Naive B cell (primary cell): Measurements from ENCODE around the gene TNRC18. TPM values are rescaled to one million over a fixed set of nuclear protein-coding genes. Genes with fewer than 3 reads are reported as not detected.
A peak's percentile ranks its signal among the peaks of the same experiment; 100 is the strongest.

Experiments used
- ATAC-seq, 2 donors: fragments of 150-1000 bp; cut with Tn5 transposase; 2 replicates each; pipeline ENCODE4 v1.10.0; 2021; ENCODE audit warnings: low read depth in 2 of 2, mild to moderate bottlenecking in 2 of 2, moderate library complexity in 2 of 2
- DNase-seq: peaks from one replicate; pipeline ENCODE4 v3.0.0; 2022
- H3K27ac Mint-ChIP-seq, 6 donors: one replicate each; pipeline ENCODE4 v1.8.0; 2020 to 2022; ENCODE audit warnings: mild to moderate bottlenecking in 6 of 6, mixed read lengths in 6 of 6, moderate library complexity in 5 of 6, inconsistent platforms in 2 of 6
- H3K27me3 Mint-ChIP-seq, 3 donors: one replicate each; pipeline ENCODE4 v1.8.0; 2021 to 2022; ENCODE audit warnings: mixed read lengths in 3 of 3, mild to moderate bottlenecking in 1 of 3
- H3K36me3 Mint-ChIP-seq, 2 donors: one replicate each; pipeline ENCODE4 v1.8.0; 2020 to 2022; ENCODE audit warnings: mixed read lengths in 2 of 2, inconsistent platforms in 1 of 2, mild to moderate bottlenecking in 1 of 2
- H3K4me1 Mint-ChIP-seq, 3 donors: one replicate each; pipeline ENCODE4 v1.8.0; 2020 to 2022; ENCODE audit warnings: mixed read lengths in 3 of 3, inconsistent platforms in 1 of 3, mild to moderate bottlenecking in 1 of 3, moderate library complexity in 1 of 3
- H3K4me3 Mint-ChIP-seq, 8 donors: one replicate each; pipeline ENCODE4 v1.8.0; 2020 to 2022; ENCODE audit warnings: mild to moderate bottlenecking in 8 of 8, mixed read lengths in 8 of 8, moderate library complexity in 8 of 8, inconsistent platforms in 2 of 8
- H3K9me3 Mint-ChIP-seq, 7 donors: one replicate each; pipeline ENCODE4 v1.8.0; 2020 to 2022; ENCODE audit warnings: mixed read lengths in 7 of 7, mild to moderate bottlenecking in 5 of 7, inconsistent platforms in 2 of 7, moderate library complexity in 1 of 7
- polyA plus RNA-seq, 6 donors: library from polyadenylated mRNA; unstranded; fragments of 300-500 nt; fragmentation: Illumina TruSeq; gene quantifications; one replicate each; pipeline ENCODE4 v1.2.3, GENCODE V29; 2021; ENCODE audit warnings: low read depth in 6 of 6

TNRC18 gene
- polyA plus RNA-seq, 6 donors from 2014 or later, result 0.29 to 2.9 (median 2.0) TPM; not detected in 1

DNA sequence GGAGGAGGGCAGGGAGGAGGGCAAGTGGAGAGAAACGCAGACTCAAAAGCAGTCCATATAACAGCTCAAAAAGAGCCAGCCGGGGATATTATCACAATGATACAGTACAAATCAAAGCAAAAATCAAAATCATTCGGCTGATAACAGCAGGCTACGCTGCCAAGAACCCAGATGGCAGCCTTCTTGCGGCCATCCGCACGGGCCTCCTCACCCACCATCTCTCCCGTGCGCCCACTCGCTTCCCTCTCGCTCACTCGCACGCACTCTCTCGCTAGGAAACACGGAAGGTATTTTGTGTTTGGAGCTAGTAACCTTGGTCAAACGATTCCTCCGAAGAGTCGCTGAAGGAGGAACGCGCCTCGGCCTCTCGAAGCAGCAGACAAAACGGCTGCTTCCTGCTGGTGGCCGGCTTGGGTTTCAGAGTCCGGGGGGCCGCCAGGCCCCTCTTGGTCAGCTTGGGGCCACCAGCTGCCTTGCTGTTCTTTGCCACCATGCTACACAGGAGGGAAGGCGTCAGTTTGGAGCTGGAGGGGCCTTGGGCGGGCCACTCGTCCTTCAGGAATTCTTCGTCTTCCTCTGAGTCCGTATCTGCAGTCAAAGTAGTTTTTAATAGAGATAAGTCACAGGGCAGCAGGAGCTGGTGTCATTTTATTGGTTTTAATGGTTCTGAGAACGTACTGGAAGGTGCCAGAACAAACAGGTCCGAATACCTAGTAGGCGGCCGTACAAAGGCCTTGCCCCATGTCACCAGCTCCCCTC is 71.9 kb downstream of the TNRC18 start:
- DNase-seq, result no peak
- no peaks in the 10 kb centered on the region for H3K27me3 Mint-ChIP-seq
- ATAC-seq, result no peak
- H3K27ac Mint-ChIP-seq, result peak overlapping the region in 1 of 6 donors; percentile 19
- H3K4me1 Mint-ChIP-seq, result peaks cover 10 to 37% (median 14%) of the 10 kb centered on the region in 3 donors
- peaks cover 10 to 22% of the 10 kb centered on the region in 2 donors for H3K36me3 Mint-ChIP-seq
- no peak overlapping the region for H3K4me3 Mint-ChIP-seq
- no peaks in the 10 kb centered on the region for H3K9me3 Mint-ChIP-seq

DNA sequence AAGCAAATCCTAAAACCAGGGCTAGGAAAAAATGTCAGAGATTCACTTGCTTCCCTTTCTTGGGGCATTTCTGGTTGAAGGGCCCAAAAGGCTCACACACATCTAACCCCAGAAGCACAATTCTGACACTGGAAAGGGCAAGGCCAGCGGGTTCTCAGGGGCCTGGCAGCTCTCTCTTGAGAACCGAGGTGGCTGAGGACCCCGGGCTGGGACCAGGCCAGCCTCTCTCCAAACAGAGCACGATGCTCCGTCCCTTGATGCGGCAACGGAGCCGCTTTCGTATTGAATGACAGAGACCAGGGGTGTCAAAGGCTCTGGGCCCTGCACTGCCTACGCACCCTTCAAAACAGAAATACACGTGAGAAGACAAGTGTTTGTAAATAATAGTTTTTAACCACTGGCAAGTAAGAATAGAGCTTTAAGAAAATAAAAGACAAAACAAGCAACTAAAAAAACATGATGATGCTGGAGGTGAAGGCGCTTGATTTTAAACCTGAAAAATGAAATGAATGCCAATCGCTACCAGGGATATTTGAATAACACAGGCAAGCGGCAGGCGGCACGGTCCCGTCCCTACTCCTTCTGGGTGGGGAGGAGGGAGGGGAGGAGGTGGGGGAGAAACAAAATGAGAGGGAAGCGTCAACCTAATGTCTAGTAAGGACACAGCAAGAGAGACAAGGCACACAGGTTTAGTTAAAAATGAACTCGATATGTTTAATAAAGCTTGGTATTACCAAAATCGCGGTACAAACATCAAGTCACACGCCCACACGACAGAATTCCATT is 72.8 kb downstream of the TNRC18 start:
- ATAC-seq, result no peak
- DNase-seq, result no peak
- Mint-ChIP-seq H3K4me1 (peaks cover 10 to 33% (median 14%) of the 10 kb centered on the region in 3 donors), H3K36me3 (peaks cover 5 to 22% of the 10 kb centered on the region in 2 donors), H3K4me3 (peak overlapping the region in 1 of 8 donors; percentile 66), H3K9me3 (no peaks in the 10 kb centered on the region), H3K27me3 (no peaks in the 10 kb centered on the region), H3K27ac (peak overlapping the region in 2 of 6 donors; percentile 62 to 86)

DNA sequence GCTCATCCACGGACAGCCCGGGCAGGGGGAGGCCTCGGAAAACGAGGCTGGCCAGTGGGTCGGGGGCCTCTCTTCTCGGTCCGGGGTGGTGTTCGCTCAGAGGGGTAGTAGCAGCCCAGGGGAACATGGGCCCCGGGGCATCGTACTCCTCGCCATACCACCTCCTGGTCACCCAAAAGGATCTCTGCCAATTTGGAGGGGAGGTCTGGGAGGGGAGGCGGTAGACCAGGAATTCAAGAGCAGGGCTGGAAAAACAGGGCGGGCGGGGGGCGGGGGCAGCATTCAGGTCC is 73.5 kb downstream of the TNRC18 start:
- peaks cover 5 to 27% of the 10 kb centered on the region in 2 donors for H3K36me3 Mint-ChIP-seq
- H3K27ac Mint-ChIP-seq, result no peak overlapping the region

DNA sequence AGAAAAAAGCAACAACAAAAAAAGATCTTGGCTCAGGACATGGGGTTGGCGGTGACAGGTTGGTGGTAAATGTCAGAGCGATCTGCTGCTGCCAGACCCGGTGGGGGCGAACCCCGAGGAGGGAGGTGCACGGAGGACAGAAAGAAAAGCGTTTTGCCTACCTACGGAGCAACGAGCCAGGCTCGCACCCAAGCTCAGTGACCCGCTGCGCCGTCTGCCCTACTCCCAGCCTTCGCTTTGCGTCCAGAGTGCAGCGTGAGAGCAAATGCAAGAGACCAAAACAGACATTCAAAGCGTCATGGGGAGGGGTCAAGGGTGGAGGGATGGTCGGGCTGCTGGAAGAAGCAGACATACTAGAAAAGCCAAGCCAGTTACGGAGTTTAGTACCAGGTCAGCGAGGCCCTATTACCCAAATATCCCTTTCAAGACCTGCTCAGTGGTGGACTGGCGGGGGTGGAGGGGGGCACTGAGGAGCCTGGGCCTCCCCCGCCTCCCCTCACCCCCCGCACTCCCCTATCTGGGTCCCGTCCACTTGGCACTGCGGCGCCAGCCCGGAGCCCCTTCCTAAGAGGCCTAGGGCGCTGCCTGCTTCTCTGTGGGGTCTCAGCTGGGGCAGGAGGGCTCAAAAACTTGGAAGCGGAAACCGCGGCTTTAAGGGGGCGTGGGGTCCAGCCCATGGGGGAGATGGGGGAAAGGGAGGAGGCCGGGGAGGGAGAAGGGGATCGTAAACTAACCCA is 74.0 kb downstream of the TNRC18 start:
- Mint-ChIP-seq H3K4me3 (no peak overlapping the region), H3K4me1 (peaks cover 8 to 25% (median 10%) of the 10 kb centered on the region in 3 donors), H3K27me3 (no peaks in the 10 kb centered on the region), H3K27ac (no peak overlapping the region), H3K36me3 (peaks cover 5 to 27% of the 10 kb centered on the region in 2 donors), H3K9me3 (peaks cover 0 to 3% (median 0%) of the 10 kb centered on the region in 7 donors)
- DNase-seq, result no peak
- no peak for ATAC-seq

More for the DNA sequence above, 73.5 kb downstream of the TNRC18 start:
- ATAC-seq (no peak), DNase-seq (no peak)
- Mint-ChIP-seq H3K9me3 (no peaks in the 10 kb centered on the region), H3K4me3 (no peak overlapping the region), H3K27me3 (no peaks in the 10 kb centered on the region), H3K4me1 (peaks cover 10 to 30% (median 13%) of the 10 kb centered on the region in 3 donors)

DNA sequence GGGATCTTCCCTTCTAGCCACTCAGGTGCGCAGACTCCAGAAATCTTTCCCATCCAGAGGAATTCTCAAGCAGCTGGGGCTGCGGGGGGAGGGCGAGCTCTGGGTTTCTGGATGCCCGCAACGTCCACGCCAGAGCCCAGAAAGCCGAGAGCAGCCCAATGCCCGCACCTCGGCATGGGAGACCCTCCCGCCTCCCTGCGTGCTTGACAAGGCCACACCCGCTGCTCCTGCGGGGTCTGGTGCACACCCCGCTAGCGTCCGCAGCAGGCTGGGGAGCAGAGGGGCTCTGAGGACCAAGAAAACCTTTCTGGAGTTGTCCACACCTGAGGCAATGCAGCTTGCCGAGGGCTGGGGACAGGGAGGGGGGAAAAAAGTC is 74.6 kb downstream of the TNRC18 start:
- no peak overlapping the region for H3K27ac Mint-ChIP-seq
- H3K36me3 Mint-ChIP-seq, result peaks cover 8 to 27% of the 10 kb centered on the region in 2 donors
- H3K9me3 Mint-ChIP-seq, result peaks cover 3 to 7% (median 5%) of the 10 kb centered on the region in 7 donors
- no peaks in the 10 kb centered on the region for H3K27me3 Mint-ChIP-seq
- ATAC-seq (no peak), DNase-seq (no peak)
- no peak overlapping the region for H3K4me3 Mint-ChIP-seq
- H3K4me1 Mint-ChIP-seq, result peaks cover 2 to 19% (median 4%) of the 10 kb centered on the region in 3 donors

DNA sequence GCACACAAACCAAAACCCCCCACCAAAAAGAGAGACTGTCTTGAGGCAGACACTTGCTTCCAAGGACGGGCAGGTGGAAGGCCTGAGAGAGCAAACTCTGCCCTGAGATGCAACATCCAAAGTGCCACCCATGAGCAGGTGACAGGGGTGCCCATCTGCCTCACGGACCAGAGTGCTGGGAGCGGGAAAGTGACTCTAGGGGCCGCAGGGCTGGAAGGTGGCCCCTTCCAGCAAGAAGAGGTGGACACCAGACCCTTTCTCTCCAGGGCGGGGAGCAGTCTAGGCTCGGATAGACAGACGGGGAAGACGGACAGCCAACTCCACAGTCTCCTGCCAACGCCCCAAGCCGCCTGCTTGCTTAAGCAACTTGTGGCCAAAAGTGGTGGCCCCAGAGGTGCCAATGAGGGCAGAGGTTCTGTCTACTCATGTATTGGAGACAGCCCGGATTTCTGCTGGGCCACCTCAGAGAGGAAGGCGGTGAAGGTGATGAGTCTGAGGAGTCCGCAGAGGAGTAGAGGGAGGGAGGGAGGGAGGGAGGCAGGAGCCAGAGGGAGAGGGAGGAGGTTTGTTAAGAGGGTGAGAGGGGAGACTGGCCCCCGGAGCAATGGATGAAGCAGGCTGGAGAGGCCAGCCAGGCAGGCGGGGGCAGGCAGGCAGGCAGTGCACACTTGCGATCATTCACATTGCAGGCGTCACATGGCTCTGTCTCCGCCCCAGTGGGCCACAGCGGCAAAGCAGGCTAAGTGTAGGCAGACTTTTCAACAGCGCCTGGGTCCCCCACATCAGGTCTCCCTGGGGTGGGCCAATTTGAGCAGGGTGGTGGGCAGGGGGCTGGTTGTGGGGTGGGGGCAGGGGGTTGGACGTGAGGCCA is 75.3 kb downstream of the TNRC18 start:
- no peak for DNase-seq
- Mint-ChIP-seq H3K27ac (no peak overlapping the region), H3K9me3 (peaks cover 8 to 14% (median 11%) of the 10 kb centered on the region in 7 donors), H3K27me3 (no peaks in the 10 kb centered on the region), H3K4me1 (peaks cover 2 to 15% (median 7%) of the 10 kb centered on the region in 3 donors), H3K36me3 (peaks cover 14 to 34% of the 10 kb centered on the region in 2 donors), H3K4me3 (no peak overlapping the region)
- ATAC-seq, result no peak

DNA sequence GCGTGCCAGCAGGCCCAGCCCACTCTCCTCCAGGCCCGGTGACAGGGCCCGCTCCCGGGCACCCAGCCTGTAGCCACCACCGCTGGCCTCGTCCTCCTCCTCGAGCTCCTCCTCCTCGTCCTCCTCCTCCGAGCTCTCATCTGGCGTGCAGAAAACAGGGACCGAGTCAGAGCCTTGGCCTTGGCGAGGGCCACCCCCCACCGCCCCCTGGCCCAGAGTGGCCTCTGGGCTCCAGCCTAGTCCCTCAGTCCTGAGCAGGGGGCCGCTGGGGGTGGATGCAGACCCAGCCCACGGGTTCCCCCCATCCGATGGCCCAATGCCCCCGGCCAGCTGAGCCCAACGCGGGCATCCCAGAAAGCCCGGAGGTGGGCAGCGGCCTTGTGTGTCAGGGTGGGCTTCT is 78.0 kb downstream of the TNRC18 start:
- DNase-seq (no peak), ATAC-seq (no peak)
- H3K36me3 Mint-ChIP-seq, result peaks cover 22 to 42% of the 10 kb centered on the region in 2 donors
- H3K4me3 Mint-ChIP-seq, result no peak overlapping the region
- peaks cover 2 to 7% (median 6%) of the 10 kb centered on the region in 3 donors for H3K4me1 Mint-ChIP-seq
- H3K9me3 Mint-ChIP-seq, result peaks cover 8 to 28% (median 23%) of the 10 kb centered on the region in 7 donors
- H3K27ac Mint-ChIP-seq, result no peak overlapping the region
- H3K27me3 Mint-ChIP-seq, result no peaks in the 10 kb centered on the region

DNA sequence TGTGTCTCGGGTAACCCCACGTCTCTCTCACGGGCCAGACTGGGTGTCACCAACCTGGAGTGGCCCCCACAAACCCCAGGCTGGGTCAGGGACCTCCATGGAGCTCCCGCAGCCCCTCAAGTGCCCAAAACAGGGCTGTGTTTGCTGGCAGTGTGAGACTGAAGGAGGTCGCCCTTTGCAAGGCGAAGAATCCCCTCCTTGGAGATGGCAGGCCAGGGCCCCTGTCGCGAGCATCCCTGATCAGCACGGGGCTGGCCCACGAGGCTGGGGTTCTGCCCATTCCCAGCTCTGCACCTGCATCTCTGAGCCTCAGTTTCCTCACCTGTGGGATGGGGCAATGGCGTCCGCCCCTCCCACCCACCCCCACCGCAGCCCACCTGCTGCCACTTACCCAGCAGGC is 78.5 kb downstream of the TNRC18 start:
- H3K36me3 Mint-ChIP-seq, result peaks cover 23 to 44% of the 10 kb centered on the region in 2 donors
- no peaks in the 10 kb centered on the region for H3K27me3 Mint-ChIP-seq
- H3K4me1 Mint-ChIP-seq, result peaks cover 2 to 7% (median 6%) of the 10 kb centered on the region in 3 donors
- DNase-seq, result no peak
- ATAC-seq, result no peak
- H3K9me3 Mint-ChIP-seq, result peaks cover 8 to 28% (median 23%) of the 10 kb centered on the region in 7 donors
- H3K27ac Mint-ChIP-seq, result no peak overlapping the region
- no peak overlapping the region for H3K4me3 Mint-ChIP-seq

DNA sequence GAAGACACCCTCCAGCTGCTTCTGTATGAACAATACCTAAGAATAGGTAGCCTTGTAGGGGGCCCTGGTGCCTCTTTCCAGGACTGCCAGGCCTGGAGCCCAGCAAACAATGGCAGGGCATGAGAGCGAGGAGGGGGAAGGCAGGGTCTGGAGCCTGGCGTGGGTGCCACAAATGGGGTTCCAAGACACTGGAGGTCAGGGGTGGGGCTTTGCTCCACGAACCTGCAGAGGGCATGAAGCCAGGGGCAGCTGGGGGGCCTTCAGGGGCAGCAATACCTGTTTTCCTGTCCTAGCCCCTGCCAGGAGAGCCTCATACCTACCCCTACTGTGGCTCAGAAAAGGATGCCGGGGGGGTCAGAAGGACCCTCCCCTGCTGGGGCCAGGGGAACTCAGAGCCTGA is 79.3 kb downstream of the TNRC18 start:
- no peak for DNase-seq
- Mint-ChIP-seq H3K36me3 (peaks cover 29 to 51% of the 10 kb centered on the region in 2 donors), H3K4me1 (peaks cover 2 to 7% (median 6%) of the 10 kb centered on the region in 3 donors), H3K27me3 (no peaks in the 10 kb centered on the region), H3K9me3 (peaks cover 8 to 30% (median 23%) of the 10 kb centered on the region in 7 donors), H3K4me3 (peak overlapping the region in 1 of 8 donors; percentile 9), H3K27ac (no peak overlapping the region)
- no peak for ATAC-seq

DNA sequence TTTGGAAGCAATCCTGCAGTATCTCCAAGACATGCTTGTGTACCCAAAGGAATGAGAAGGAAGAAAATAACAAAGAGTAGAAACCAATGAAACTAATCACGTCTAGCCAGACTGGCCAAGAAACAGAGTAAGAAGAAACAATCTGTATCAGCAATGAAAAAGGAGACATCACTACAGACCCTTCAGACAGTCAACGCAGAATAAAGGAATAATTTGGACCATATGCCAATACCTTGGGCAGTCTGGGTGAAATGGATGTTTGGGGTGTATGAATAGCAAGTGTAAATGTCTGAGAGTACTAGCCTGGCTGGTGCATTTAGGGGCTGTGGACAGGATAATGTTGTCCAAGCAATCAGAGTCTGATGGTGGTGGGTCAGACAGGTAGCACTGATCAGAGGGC is 79.8 kb downstream of the TNRC18 start:
- no peak for ATAC-seq
- DNase-seq, result no peak
- peaks cover 8 to 30% (median 23%) of the 10 kb centered on the region in 7 donors for H3K9me3 Mint-ChIP-seq
- H3K27me3 Mint-ChIP-seq, result no peaks in the 10 kb centered on the region
- H3K36me3 Mint-ChIP-seq, result peaks cover 29 to 51% of the 10 kb centered on the region in 2 donors
- H3K4me1 Mint-ChIP-seq, result peaks cover 2 to 7% (median 6%) of the 10 kb centered on the region in 3 donors
- peak overlapping the region in 1 of 6 donors; percentile 27 for H3K27ac Mint-ChIP-seq
- peak overlapping the region in 1 of 8 donors; percentile 9 for H3K4me3 Mint-ChIP-seq

DNA sequence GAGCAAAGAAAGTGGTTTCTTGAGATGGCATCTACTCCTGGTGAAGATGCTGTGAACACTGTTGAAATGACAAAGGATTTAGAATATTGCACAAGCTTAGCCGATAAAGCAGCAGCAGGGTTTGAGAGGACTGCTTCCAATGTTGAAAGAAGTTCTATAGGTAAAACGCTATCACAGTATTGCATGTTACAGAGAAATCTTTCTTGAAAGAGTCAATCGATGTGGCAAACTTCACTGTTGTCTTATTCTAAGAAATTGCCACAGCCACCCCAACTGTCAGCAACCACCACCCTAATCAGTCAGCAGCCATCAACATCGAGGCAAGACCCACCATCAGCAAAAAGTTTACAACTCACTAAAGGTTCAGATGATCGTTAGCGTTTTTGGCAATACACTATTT is 81.0 kb downstream of the TNRC18 start:
- Mint-ChIP-seq H3K4me3 (peak overlapping the region in 1 of 8 donors; percentile 65), H3K27me3 (no peaks in the 10 kb centered on the region), H3K27ac (peak overlapping the region in 2 of 6 donors; percentile 12 to 86), H3K4me1 (peaks cover 0 to 4% (median 0%) of the 10 kb centered on the region in 3 donors), H3K9me3 (peaks cover 8 to 33% (median 25%) of the 10 kb centered on the region in 7 donors), H3K36me3 (peaks cover 29 to 51% of the 10 kb centered on the region in 2 donors)
- DNase-seq (no peak), ATAC-seq (no peak)

DNA sequence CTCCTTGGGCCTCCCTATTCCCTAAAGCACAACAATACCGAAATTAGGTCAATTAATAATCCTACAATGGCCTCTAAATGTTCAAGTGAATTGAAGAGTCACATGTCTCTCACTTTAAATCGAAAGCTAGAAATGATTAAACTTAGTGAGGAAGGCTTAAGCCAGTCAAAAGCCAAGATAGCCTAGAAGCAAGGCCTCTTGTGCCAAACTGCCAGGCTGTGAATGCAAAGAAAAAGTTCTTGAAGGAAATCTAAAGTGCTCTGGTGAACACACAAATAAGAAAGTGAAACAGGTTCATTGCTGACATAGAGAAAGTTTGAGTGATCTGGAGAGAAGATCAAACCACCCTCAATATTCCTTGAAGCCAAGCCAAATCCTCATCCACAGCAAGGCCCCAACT is 83.7 kb downstream of the TNRC18 start:
- DNase-seq (no peak), ATAC-seq (no peak)
- H3K9me3 Mint-ChIP-seq, result peaks cover 10 to 51% (median 42%) of the 10 kb centered on the region in 7 donors
- no peak overlapping the region for H3K4me3 Mint-ChIP-seq
- no peaks in the 10 kb centered on the region for H3K27me3 Mint-ChIP-seq
- H3K27ac Mint-ChIP-seq, result no peak overlapping the region
- peaks cover 0 to 4% (median 0%) of the 10 kb centered on the region in 3 donors for H3K4me1 Mint-ChIP-seq
- peaks cover 43 to 57% of the 10 kb centered on the region in 2 donors for H3K36me3 Mint-ChIP-seq
